Stimulated activated CD8-positive, alpha-beta memory T cell treated with anti-CD3 and anti-CD28 coated beads, Interleukin-7, amount 100 ng/mL, for 4 hours (primary cell): Measurements from ENCODE around the gene RAB3GAP2.
"Not testable (repeated sequence)": the region's sequence is repeated elsewhere in the genome, so short reads cannot be mapped to it uniquely, and the experiment has no call there.

ENCODE experiments used
- DNase-seq, 2 donors: peaks; one replicate each; pipeline ENCODE4 v3.0.0-alpha.2; 2020; ENCODE audit warnings: low read depth in 2 of 2

The RAB3GAP2 gene

GRCh38 chr1:220272047-220272840 is at the start of gene RAB3GAP2:
TSS of gene RAB3GAP2 (minus strand) at chr1:220272453. CDS start at chr1:220272337, 116 bp downstream.
- DNase-seq: peak; percentile 94 to 95

- no peak for DNase-seq
Observed at GRCh38 chr1:220321758-220322157, 49.5 kb upstream of the RAB3GAP2 start.

- no peak for DNase-seq
Observed at GRCh38 chr1:220320709-220321108, 48.5 kb upstream of the RAB3GAP2 start.

- DNase-seq: no peak
Observed at GRCh38 chr1:220318673-220319072, 46.4 kb upstream of the RAB3GAP2 start.

- DNase-seq: no peak
Observed at GRCh38 chr1:220317161-220317560, 44.9 kb upstream of the RAB3GAP2 start.

GRCh38 chr1:220316305-220316704 is 44.1 kb upstream of the RAB3GAP2 start:
- DNase-seq: no peak

GRCh38 chr1:220315070-220315839 is 43.0 kb upstream of the RAB3GAP2 start:
- DNase-seq: no peak

GRCh38 chr1:220313576-220313975 is 41.3 kb upstream of the RAB3GAP2 start:
- no peak for DNase-seq

GRCh38 chr1:220310147-220310546 is 37.9 kb upstream of the RAB3GAP2 start:
- DNase-seq: not testable (repeated sequence)

- DNase-seq: no peak
Observed at GRCh38 chr1:220307607-220308006, 35.4 kb upstream of the RAB3GAP2 start.

- no peak for DNase-seq
Observed at GRCh38 chr1:220306339-220306738, 34.1 kb upstream of the RAB3GAP2 start.

- no peak for DNase-seq
Observed at GRCh38 chr1:220303871-220304270, 31.6 kb upstream of the RAB3GAP2 start.

- DNase-seq: no peak
Observed at GRCh38 chr1:220301630-220302029, 29.4 kb upstream of the RAB3GAP2 start.

GRCh38 chr1:220300442-220301121 is 28.3 kb upstream of the RAB3GAP2 start:
- DNase-seq: no peak

- no peak for DNase-seq
Observed at GRCh38 chr1:220299337-220299736, 27.1 kb upstream of the RAB3GAP2 start.

GRCh38 chr1:220298470-220299205 is 26.4 kb upstream of the RAB3GAP2 start:
- no peak for DNase-seq

- DNase-seq: no peak
Observed at GRCh38 chr1:220296981-220297380, 24.7 kb upstream of the RAB3GAP2 start.

GRCh38 chr1:220294846-220295301 is 22.6 kb upstream of the RAB3GAP2 start:
- DNase-seq: no peak

GRCh38 chr1:220291580-220291979 is 19.3 kb upstream of the RAB3GAP2 start:
- DNase-seq: no peak

- no peak for DNase-seq
Observed at GRCh38 chr1:220290140-220290761, 18.0 kb upstream of the RAB3GAP2 start.

GRCh38 chr1:220287129-220287528 is 14.9 kb upstream of the RAB3GAP2 start:
- DNase-seq: no peak
